ENCODE results near the gene GDF7.

GDF7 gene

DNA sequence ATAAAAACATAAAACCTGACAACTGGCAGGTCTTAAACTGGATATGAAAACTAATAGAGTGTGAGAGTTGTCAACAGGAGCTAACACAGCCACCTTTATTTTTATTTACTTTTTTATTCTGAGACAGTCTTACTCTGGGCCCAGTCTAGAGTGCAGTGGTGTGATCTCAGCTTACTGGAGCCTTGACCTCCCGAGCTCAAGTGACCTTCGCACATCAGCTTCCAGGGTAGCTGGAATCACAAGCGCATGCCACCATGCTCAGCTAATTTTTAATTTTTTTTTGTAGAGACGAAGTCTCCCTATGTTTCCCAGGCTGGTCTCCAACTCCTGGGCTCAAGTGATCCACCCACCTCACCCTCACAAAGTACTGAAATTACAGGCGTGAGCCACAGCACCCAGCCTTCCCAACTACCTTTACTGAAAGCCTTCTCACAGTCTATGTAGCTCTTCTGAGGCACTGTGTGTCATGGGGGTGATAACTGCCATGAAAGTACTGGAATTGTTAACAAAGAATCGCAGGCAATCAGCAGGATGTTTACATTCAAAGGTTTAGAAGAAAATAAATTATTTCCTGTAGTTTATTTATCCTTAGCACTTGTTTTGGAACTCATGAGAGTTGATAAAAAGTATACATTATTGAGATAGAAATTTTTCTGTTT is 24.3 kb downstream of the GDF7 start:
- no peak overlapping the region for H3K4me3 ChIP-seq (ENCODE audit: low read length)
- TF ChIP-seq, protein P1, sequence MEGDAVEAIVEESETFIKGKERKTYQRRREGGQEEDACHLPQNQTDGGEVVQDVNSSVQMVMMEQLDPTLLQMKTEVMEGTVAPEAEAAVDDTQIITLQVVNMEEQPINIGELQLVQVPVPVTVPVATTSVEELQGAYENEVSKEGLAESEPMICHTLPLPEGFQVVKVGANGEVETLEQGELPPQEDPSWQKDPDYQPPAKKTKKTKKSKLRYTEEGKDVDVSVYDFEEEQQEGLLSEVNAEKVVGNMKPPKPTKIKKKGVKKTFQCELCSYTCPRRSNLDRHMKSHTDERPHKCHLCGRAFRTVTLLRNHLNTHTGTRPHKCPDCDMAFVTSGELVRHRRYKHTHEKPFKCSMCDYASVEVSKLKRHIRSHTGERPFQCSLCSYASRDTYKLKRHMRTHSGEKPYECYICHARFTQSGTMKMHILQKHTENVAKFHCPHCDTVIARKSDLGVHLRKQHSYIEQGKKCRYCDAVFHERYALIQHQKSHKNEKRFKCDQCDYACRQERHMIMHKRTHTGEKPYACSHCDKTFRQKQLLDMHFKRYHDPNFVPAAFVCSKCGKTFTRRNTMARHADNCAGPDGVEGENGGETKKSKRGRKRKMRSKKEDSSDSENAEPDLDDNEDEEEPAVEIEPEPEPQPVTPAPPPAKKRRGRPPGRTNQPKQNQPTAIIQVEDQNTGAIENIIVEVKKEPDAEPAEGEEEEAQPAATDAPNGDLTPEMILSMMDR (IDR thresholded peaks at IDR 0.05; ENCODE audit: insufficient read depth, low read depth, low read length, missing control alignments) = no peak
- no peak for DNase-seq (ENCODE audit: low read depth)

DNA sequence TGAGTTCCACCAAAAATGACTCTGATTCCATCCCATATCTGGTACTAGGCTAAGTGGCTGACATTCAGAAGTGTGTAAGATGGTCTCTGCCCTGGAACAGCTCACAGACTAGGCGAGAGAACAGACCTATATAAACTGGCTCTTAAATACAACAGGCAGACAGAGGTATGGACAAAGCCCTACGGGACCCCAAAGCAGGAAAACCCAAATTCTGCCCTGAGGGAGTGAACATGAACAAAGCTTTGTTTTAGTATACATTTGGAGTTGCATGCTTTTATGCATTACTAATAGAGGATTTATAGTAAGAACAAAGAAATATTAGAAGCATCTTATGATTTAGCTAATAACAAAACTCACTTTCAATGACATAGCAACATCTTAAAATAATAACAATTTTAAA is 25.1 kb downstream of the GDF7 start:
- no peak for DNase-seq (ENCODE audit: low read depth)
- no peak overlapping the region for H3K4me3 ChIP-seq (ENCODE audit: low read length)
- TF ChIP-seq, protein P1 (IDR thresholded peaks at IDR 0.05; ENCODE audit: insufficient read depth, low read depth, low read length, missing control alignments) = no peak

DNA sequence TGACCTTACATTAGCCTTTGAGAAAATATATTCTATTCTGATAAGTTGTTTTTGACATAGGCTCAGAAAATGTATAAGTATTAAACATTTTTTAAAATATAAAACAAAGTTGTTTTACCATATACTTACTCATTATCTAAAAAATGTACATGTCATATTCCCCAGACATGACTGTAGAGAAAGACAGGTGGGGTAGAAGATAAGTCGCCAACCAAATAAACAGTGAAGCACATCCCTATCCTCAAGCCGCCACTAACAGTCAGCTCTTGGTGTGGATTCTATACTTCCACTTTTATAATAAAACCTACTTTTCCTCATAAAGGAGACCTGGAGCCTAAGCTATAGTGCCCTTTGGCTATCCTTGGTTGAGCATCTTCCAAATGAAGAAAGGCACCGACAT is 26.4 kb downstream of the GDF7 start:
- TF ChIP-seq, protein P1 (IDR thresholded peaks at IDR 0.05; ENCODE audit: insufficient read depth, low read depth, low read length, missing control alignments) = no peak
- H3K4me3 ChIP-seq (ENCODE audit: low read length) = no peak overlapping the region
- DNase-seq (ENCODE audit: low read depth) = no peak

DNA sequence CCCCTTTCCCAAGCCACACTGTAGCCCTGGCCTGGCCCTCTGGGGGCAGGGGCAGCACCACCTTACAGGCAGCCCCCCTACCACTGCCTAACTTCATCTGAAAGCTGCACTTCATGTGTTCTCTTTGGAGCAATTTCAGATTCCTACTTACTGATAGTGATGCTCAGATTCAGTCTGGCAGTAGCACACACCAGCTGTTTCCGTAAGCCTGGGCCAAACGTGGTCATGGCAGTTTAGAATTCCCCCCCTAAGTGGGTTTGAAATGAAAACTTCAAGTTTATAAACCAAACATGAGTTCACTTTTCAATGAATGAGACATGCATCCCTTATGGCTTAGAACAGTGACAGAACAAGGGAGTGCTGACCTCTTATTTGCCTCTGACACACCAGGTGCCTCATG is 29.4 kb downstream of the GDF7 start:
- no peak overlapping the region for H3K4me3 ChIP-seq (ENCODE audit: low read length)
- TF ChIP-seq, protein P1 (IDR thresholded peaks at IDR 0.05; ENCODE audit: insufficient read depth, low read depth, low read length, missing control alignments) = no peak
- DNase-seq (ENCODE audit: low read depth) = no peak

DNA sequence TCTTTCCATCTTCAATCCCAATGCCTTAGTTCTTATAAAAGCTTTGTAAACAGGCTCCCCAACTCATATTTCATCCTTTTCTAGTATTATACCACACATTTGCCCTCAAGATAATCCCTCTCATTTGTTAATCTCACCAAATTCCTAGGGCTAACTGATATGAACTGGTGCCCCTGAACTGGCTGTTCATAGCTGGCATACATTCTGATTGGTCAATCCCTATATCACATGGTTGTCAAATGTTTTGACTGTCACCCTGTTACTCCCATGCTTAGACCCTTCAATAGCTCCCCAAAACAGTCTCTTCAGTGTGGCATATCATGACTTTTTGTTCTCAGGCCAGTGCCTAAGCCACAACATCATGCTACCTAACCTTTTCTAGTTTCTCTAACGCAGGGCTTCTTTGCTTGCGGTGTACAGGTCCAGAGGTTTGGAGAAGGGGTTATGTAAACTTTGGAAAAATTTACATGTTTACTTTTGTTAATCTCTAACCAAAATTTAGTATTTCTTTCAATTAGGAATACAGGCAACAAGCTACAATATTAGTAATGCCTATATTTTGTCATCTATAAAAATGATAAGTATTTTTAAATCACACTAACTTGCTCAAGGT is 30.5 kb downstream of the GDF7 start:
- DNase-seq (ENCODE audit: low read depth) = no peak
- TF ChIP-seq, protein P1 (IDR thresholded peaks at IDR 0.05; ENCODE audit: insufficient read depth, low read depth, low read length, missing control alignments) = no peak

DNA sequence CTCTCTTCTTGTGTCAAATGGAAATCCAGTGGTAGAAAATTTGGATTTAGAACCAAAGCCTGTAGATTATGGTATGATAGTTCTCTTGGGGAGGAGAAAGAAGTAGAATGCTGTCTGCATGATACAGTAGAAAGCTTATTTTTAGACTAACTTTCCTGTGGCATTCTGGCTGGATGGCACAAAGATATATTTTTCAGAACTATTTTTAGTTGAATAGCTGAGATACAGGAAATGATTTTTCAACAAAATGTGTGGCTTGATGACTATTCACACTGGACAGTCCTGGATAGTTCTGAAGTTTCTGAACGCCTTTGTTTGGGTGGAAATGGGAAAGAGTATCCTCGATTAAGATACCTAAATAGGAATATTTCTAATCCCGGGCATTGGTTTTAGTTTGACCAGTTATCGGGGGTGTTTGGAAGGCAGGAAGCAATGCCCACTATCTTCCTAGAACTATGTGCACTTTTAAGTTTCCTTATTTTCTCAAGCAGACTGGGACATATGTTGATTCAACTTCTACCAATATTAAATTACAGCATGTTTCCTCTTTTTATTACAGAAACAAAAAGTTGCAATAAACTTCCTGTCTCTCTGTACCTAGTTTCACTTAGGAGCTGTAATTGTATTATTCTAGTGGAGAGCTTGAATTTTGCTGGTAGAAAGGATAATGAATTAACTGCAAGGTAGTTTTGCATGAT is 32.1 kb downstream of the GDF7 start:
- H3K4me3 ChIP-seq (ENCODE audit: low read length) = no peak overlapping the region
- TF ChIP-seq, protein P1 (IDR thresholded peaks at IDR 0.05; ENCODE audit: insufficient read depth, low read depth, low read length, missing control alignments) = no peak
- no peak for DNase-seq (ENCODE audit: low read depth)

More for the DNA sequence above, 30.5 kb downstream of the GDF7 start:
- H3K4me3 ChIP-seq (ENCODE audit: low read length) = no peak overlapping the region
